PC-3 (cell line): ENCODE measurements around the gene GGA3. TPM values are rescaled to one million over a fixed set of nuclear protein-coding genes. Genes with fewer than 3 reads are reported as not detected.

Source experiments
- ATAC-seq: fragments of 200-7000 bp; cut with Tn5 transposase; 2 replicates; pipeline ENCODE4 v1.9.1; 2020; ENCODE audit warnings: mild to moderate bottlenecking, moderate library complexity
- BruUV-seq: library from RNA; stranded (reverse); fragments of 400-500 nt; replicated peaks from 2 replicates; lab custom pipeline; 2021; lab: Mats Ljungman, UMichigan
- CTCF ChIA-PET: fragments of 300-600 bp; sonication (Branson Sonifier 250); formaldehyde crosslinking; loops from one replicate; lab custom pipeline; 2022; ENCODE audit warnings: antibody characterized with exemption; lab: Charles Lee
- POLR2A ChIA-PET: fragments of 300-600 bp; sonication (Branson Sonifier 250); formaldehyde crosslinking; loops from one replicate; lab custom pipeline; 2022; ENCODE audit warnings: antibody characterized with exemption; ENCODE audit not compliant: unreplicated experiment; lab: Charles Lee
- DNase-seq: peaks from one replicate; pipeline ENCODE4 v3.0.0-alpha.2; 2015
- H2AFZ ChIP-seq: fragments of 300-600 bp; sonication (generic); 2 replicates; pipeline ENCODE4 v1.6.0; 2016; ENCODE audit warnings: antibody characterized with exemption, low read length
- H3F3A ChIP-seq: fragments of 300-600 bp; sonication (generic); one replicate; pipeline ENCODE4 v1.6.0; 2017; ENCODE audit warnings: antibody characterized with exemption, low read length, control low read depth, mild to moderate bottlenecking; ENCODE audit not compliant: unreplicated experiment
- H3K27ac ChIP-seq: fragments of 300-600 bp; sonication (generic); 2 replicates; pipeline ENCODE4 v1.5.1; 2016; ENCODE audit warnings: mild to moderate bottlenecking, low read length
- H3K27me3 ChIP-seq: fragments of 300-600 bp; sonication (generic); 2 replicates; pipeline ENCODE4 v1.6.1; 2016; ENCODE audit warnings: low read length, mixed read lengths
- H3K36me3 ChIP-seq: fragments of 300-600 bp; sonication (generic); 2 replicates; pipeline ENCODE4 v1.6.1; 2016; ENCODE audit warnings: low read depth, mixed run types, low read length, mixed read lengths
- H3K4me1 ChIP-seq: fragments of 300-600 bp; sonication (generic); 2 replicates; pipeline ENCODE4 v1.5.1; 2016; ENCODE audit warnings: low read length; ENCODE audit not compliant: insufficient read depth
- H3K4me2 ChIP-seq: fragments of 300-600 bp; sonication (generic); 2 replicates; pipeline ENCODE4 v1.6.0; 2016; ENCODE audit warnings: low read length
- H3K4me3 ChIP-seq: fragments of 300-600 bp; sonication (generic); 2 replicates; pipeline ENCODE4 v1.5.1; 2016; ENCODE audit warnings: mild to moderate bottlenecking, low read length, mixed read lengths
- H3K79me2 ChIP-seq: fragments of 300-600 bp; sonication (generic); 2 replicates; pipeline ENCODE4 v1.6.1; 2017; ENCODE audit warnings: low read length, mixed read lengths
- H3K9ac ChIP-seq: fragments of 300-600 bp; sonication (generic); 2 replicates; pipeline ENCODE4 v1.6.0; 2016; ENCODE audit warnings: mild to moderate bottlenecking, low read length
- H3K9me2 ChIP-seq: fragments of 300-600 bp; sonication (generic); replicated peaks from 2 replicates; pipeline ENCODE4 v1.6.1; 2016; ENCODE audit warnings: mixed run types, low read length, mixed read lengths
- H3K9me3 ChIP-seq: fragments of 300-600 bp; sonication (generic); 2 replicates; pipeline ENCODE4 v1.6.1; 2016; ENCODE audit warnings: low read length, mixed read lengths
- H4K20me1 ChIP-seq: fragments of 300-600 bp; sonication (generic); 2 replicates; pipeline ENCODE4 v1.6.1; 2016; ENCODE audit warnings: low read length, mixed read lengths
- CTCF ChIP-seq: fragments of 300-600 bp; sonication (generic); conservative IDR thresholded peaks from 2 replicates; pipeline ENCODE4 v1.5.1; 2017; ENCODE audit warnings: antibody characterized with exemption, low read depth, mild to moderate bottlenecking, low read length
- EZH2 ChIP-seq: fragments of 300-600 bp; sonication (generic); IDR thresholded peaks from one replicate; pipeline ENCODE4 v1.6.1; 2017; ENCODE audit warnings: antibody characterized with exemption, mild to moderate bottlenecking, low read length; ENCODE audit not compliant: unreplicated experiment
- EZH2phosphoT487 ChIP-seq: fragments of 300-600 bp; sonication (generic); IDR thresholded peaks from 2 replicates; pipeline ENCODE4 v1.6.1; 2018; ENCODE audit warnings: mild to moderate bottlenecking, antibody characterized with exemption, low read length, borderline replicate concordance
- intact Hi-C: fragments of 100-400 bp; cut with micrococcal nuclease; formaldehyde crosslinking; loops from 2 replicates; pipeline ENCODE4 v1.9.0; 2023
- total RNA-seq: library from RNA; depleted of rRNA; stranded (reverse); fragments of >200 nt; gene quantifications from 2 replicates; pipeline ENCODE4 v1.2.3, GENCODE V29; 2014

The GGA3 gene
- total RNA-seq, 1 experiment from 2014 or later = 38.8 TPM

GRCh38 chr17:75239778-75240393, 21.5 kb downstream of the GGA3 start:
- Histone ChIP-seq H3F3A (peaks cover 4% of the 10 kb centered on the region), H2AFZ (no peak overlapping the region), H3K4me2 (no peak overlapping the region), H3K36me3 (peaks cover 80% of the 10 kb centered on the region), H3K27me3 (no peaks in the 10 kb centered on the region), H3K79me2 (no peaks in the 10 kb centered on the region), H3K9me3 (no peaks in the 10 kb centered on the region), H3K9ac (no peak overlapping the region), H3K9me2 (no peaks in the 10 kb centered on the region), H3K4me3 (no peak overlapping the region), H3K27ac (no peak overlapping the region), H4K20me1 (no peaks in the 10 kb centered on the region), H3K4me1 (no peaks in the 10 kb centered on the region)
- no TSS peak for BruUV-seq
- intact Hi-C loops = no loop called here
- no peak for TF ChIP-seq EZH2
- no peak for TF ChIP-seq EZH2phosphoT487
- no peak for TF ChIP-seq CTCF
- DNase-seq (no peak), ATAC-seq (no peak; the same call in 1 of the 2 replicates)
- ChIA-PET CTCF (interaction anchor here (0.6 to 1.7 kb wide), 5 partner anchors 8 to 180 kb away, joined by 3 to 9 read pairs (median 4); partner anchors contain the start of gene MIF4GD), POLR2A (no interaction called here)

GRCh38 chr17:75239214-75239613, 22.2 kb downstream of the GGA3 start:
- Histone ChIP-seq H3K27me3 (no peaks in the 10 kb centered on the region), H3K79me2 (no peaks in the 10 kb centered on the region), H3K4me2 (no peak overlapping the region), H3K9ac (no peak overlapping the region), H4K20me1 (no peaks in the 10 kb centered on the region), H3K9me2 (no peaks in the 10 kb centered on the region), H3K9me3 (no peaks in the 10 kb centered on the region), H3F3A (peaks cover 4% of the 10 kb centered on the region), H3K4me3 (no peak overlapping the region), H3K27ac (no peak overlapping the region), H2AFZ (no peak overlapping the region), H3K36me3 (peaks cover 78% of the 10 kb centered on the region), H3K4me1 (no peaks in the 10 kb centered on the region)
- DNase-seq = no peak
- intact Hi-C loops = no loop called here
- ChIA-PET POLR2A (no interaction called here), CTCF (interaction anchor here (0.6 kb wide), 1 partner anchor 817 kb away, joined by 8 read pairs; no protein-coding TSS in a partner anchor)
- TF ChIP-seq EZH2 (no peak), EZH2phosphoT487 (no peak), CTCF (no peak)
- peak; percentile 2; the same call in 1 of the 2 replicates for ATAC-seq
- no TSS peak for BruUV-seq

- no peaks in the 10 kb centered on the region for H3K9me2 ChIP-seq
- BruUV-seq = TSS peak; percentile 13
- ChIA-PET CTCF (interaction anchor here (0.6 kb wide), 1 partner anchor 817 kb away, joined by 8 read pairs; no protein-coding TSS in a partner anchor), POLR2A (no interaction called here)
- peaks cover 4% of the 10 kb centered on the region for H3F3A ChIP-seq
- H3K9me3 ChIP-seq = no peaks in the 10 kb centered on the region
- H3K4me1 ChIP-seq = no peaks in the 10 kb centered on the region
- TF ChIP-seq CTCF (peak; percentile 97), EZH2phosphoT487 (no peak), EZH2 (no peak)
- no peaks in the 10 kb centered on the region for H3K79me2 ChIP-seq
- no peak overlapping the region for H3K27ac ChIP-seq
- no peaks in the 10 kb centered on the region for H3K27me3 ChIP-seq
- H4K20me1 ChIP-seq = no peaks in the 10 kb centered on the region
- H3K4me3 ChIP-seq = no peak overlapping the region
- H3K4me2 ChIP-seq = no peak overlapping the region
- no peak overlapping the region for H2AFZ ChIP-seq
- intact Hi-C loops = no loop called here
- DNase-seq = peak; percentile 77
- ATAC-seq = peak; percentile 84
- H3K9ac ChIP-seq = no peak overlapping the region
- H3K36me3 ChIP-seq = peaks cover 76% of the 10 kb centered on the region
Measured at GRCh38 chr17:75238684-75239191, 22.7 kb downstream of the GGA3 start.
